Uterus (tissue), 4 donors: Measurements from ENCODE around the gene RASAL1. TPM values are rescaled to one million over a fixed set of nuclear protein-coding genes. Genes with fewer than 3 reads are reported as not detected.

Experiments used
- DNase-seq, 2 donors: peaks; one replicate each; pipeline ENCODE4 v3.0.0-alpha.2; 2019 to 2020
- H3K27ac ChIP-seq, 2 donors: fragments of 200-600 bp; sonication (generic); 1 replicate in 1 of 2; 2 replicates in 1 of 2; pipeline ENCODE4 v1.5.1; 2016 to 2018
- H3K27me3 ChIP-seq, 2 donors: fragments of 200-600 bp; sonication (generic); one replicate each; pipeline ENCODE4 v1.5.1; 2018 to 2019; ENCODE audit warnings: control low read depth in 1 of 2
- H3K36me3 ChIP-seq, 2 donors: fragments of 200-600 bp; sonication (generic); one replicate each; pipeline ENCODE4 v1.5.1; 2019; ENCODE audit warnings: control low read depth in 1 of 2
- H3K4me1 ChIP-seq, 2 donors: fragments of 200-600 bp; sonication (generic); one replicate each; pipeline ENCODE4 v1.5.1; 2018 to 2019; ENCODE audit warnings: control low read depth in 1 of 2
- H3K4me3 ChIP-seq, 2 donors: fragments of 200-600 bp; sonication (generic); 1 replicate in 1 of 2; 2 replicates in 1 of 2; pipeline ENCODE4 v1.5.1; 2018 to 2019; ENCODE audit warnings: mild to moderate bottlenecking in 1 of 2
- H3K9me3 ChIP-seq, 2 donors: fragments of 200-600 bp; sonication (generic); one replicate each; pipeline ENCODE4 v1.5.1; 2019; ENCODE audit warnings: control low read depth in 1 of 2
- POLR2A ChIP-seq, 2 donors: fragments of 450-650 bp; IDR thresholded peaks; one replicate each; pipeline ENCODE4 v1.6.1; 2016; ENCODE audit warnings: antibody characterized with exemption in 2 of 2, mild to moderate bottlenecking in 1 of 2, moderate library complexity in 1 of 2
- intact Hi-C: fragments of 100-400 bp; cut with DNase I; formaldehyde crosslinking; loops from one replicate; pipeline ENCODE4 v1.15.1; 2023; ENCODE audit warnings: low total_unique reads
- total RNA-seq, 4 donors: library from RNA; depleted of rRNA in 3 of 4; stranded (reverse); fragments of >200 nt in 3 of 4; gene quantifications; one replicate each; pipeline versions ENCODE4 v1.1.0 to v1.2.4, GENCODE V29; 2014 to 2023
- TF ChIP-seq, protein P1 (sequence below), 4 experiments: fragments of 200-600 bp in 2 of 4; fragments of 450-650 bp in 2 of 4; sonication (generic) in 2 of 4; IDR thresholded peaks; one replicate each; pipeline ENCODE4 v1.5.1; 2016 to 2019; ENCODE audit warnings: antibody characterized with exemption in 4 of 4, mild to moderate bottlenecking in 2 of 4, moderate library complexity in 1 of 4
- donor health status: DM: yes; HTN: yes; CAD: no.

The RASAL1 gene
- total RNA-seq, 4 donors from 2014 or later = 6.8 TPM; not detected in 3

GRCh38 chr12:113155060-113155459 is 19.5 kb upstream of the RASAL1 start:
- peaks cover 0 to 12% of the 10 kb centered on the region in 2 donors for H3K4me1 ChIP-seq
- TF ChIP-seq, protein P1, sequence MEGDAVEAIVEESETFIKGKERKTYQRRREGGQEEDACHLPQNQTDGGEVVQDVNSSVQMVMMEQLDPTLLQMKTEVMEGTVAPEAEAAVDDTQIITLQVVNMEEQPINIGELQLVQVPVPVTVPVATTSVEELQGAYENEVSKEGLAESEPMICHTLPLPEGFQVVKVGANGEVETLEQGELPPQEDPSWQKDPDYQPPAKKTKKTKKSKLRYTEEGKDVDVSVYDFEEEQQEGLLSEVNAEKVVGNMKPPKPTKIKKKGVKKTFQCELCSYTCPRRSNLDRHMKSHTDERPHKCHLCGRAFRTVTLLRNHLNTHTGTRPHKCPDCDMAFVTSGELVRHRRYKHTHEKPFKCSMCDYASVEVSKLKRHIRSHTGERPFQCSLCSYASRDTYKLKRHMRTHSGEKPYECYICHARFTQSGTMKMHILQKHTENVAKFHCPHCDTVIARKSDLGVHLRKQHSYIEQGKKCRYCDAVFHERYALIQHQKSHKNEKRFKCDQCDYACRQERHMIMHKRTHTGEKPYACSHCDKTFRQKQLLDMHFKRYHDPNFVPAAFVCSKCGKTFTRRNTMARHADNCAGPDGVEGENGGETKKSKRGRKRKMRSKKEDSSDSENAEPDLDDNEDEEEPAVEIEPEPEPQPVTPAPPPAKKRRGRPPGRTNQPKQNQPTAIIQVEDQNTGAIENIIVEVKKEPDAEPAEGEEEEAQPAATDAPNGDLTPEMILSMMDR (IDR thresholded peaks at IDR 0.05) = no peak
- TF ChIP-seq POLR2A (IDR thresholded peaks at IDR 0.05) = no peak
- H3K36me3 ChIP-seq = no peaks in the 10 kb centered on the region
- H3K9me3 ChIP-seq = no peaks in the 10 kb centered on the region
- peaks cover 8 to 13% of the 10 kb centered on the region in 2 donors for H3K27me3 ChIP-seq
- intact Hi-C loops = no loop called here
- no peak overlapping the region for H3K27ac ChIP-seq
- DNase-seq = no peak
- no peak overlapping the region for H3K4me3 ChIP-seq

DNA sequence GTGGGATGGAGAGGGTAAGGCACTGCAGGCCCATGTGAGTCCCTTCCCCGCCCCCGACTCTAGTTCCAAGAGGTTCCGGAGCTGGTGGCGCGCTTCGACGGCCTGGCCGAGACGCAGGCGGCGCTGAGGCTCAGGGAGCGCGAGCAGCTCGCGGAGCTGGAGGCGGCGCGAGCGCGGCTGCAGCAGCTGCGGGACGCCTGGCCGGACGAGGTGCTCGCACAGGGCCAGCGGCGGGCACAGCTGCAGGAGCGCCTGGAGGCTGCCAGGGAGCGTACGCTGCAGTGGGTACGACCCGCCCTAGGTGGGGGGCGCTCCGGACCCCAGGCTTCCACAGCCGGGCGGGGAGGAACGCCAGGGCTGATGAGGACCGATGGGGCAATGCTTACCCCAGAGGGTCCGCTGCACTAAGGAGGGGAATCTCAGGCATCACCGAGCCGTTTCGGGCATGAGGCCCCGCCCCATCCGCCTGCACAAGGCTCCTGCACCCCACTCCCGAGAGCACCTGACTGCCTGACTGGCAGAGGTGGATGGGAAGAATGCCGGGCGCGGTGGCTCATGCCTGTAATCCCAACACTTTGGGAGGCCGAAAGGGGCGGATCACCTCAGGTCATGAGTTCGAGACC is 18.9 kb upstream of the RASAL1 start:
- Histone ChIP-seq H3K4me1 (peaks cover 0 to 12% of the 10 kb centered on the region in 2 donors), H3K36me3 (no peaks in the 10 kb centered on the region), H3K9me3 (no peaks in the 10 kb centered on the region), H3K27ac (no peak overlapping the region), H3K27me3 (peaks cover 8 to 13% of the 10 kb centered on the region in 2 donors), H3K4me3 (no peak overlapping the region)
- TF ChIP-seq, protein P1 (IDR thresholded peaks at IDR 0.05) = no peak
- TF ChIP-seq POLR2A (IDR thresholded peaks at IDR 0.05) = no peak
- DNase-seq = no peak
- intact Hi-C loops = no loop called here

DNA sequence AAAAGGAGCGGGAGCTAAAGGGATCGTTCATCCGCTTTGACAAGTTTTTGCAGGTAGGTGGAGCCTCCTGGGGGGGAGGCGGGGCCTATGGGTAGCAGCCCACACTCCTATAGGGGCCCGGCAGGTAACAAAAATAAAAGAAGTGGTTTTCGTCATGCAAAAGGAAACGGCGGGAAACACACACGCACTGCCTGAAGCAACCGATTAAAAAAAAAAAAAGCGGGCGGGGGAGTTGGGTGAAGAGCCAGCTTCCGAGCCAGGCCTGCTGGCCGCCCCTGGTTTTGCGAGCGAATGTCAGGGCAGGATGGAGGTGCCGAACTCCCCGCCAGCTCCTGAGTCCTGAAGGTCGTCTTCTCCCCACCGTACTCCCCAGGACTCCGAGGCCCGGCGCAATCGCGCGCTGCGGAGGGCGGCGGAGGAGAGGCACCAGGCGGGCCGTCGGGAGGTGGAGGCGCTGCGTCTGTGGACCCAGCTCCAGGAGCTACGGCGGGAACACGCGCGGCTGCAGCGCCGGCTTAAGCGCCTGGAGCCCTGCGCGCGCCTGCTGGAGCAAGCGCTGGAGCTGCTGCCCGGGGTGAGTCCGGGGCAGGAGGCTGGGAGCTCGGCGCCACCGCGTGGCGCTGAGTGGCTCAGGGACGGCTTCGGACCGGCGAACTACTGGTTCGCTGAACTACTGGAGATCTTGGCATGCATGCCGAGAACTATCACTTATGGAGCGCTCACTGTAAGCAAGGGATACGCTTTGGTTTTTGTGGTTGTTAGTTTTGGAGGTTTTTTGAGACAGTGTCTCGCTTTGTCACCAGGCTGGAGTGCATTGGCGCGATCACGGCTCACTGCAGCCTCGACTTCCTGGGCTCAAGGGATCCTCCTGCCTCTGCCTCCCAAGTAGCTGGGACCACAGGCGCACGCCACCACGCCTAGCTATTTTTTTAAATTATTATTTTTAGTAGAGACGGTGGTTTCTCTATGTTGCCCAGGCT is 17.6 kb upstream of the RASAL1 start:
- peaks cover 8 to 13% of the 10 kb centered on the region in 2 donors for H3K27me3 ChIP-seq
- H3K4me1 ChIP-seq = peaks cover 0 to 12% of the 10 kb centered on the region in 2 donors
- H3K36me3 ChIP-seq = no peaks in the 10 kb centered on the region
- no peak overlapping the region for H3K27ac ChIP-seq
- peak overlapping the region; percentile 0 to 28 for H3K4me3 ChIP-seq
- no peaks in the 10 kb centered on the region for H3K9me3 ChIP-seq
- DNase-seq = peak in 1 of 2 donors; percentile 43
- intact Hi-C loops = no loop called here
- no peak for TF ChIP-seq POLR2A (IDR thresholded peaks at IDR 0.05)
- TF ChIP-seq, protein P1 (IDR thresholded peaks at IDR 0.05) = peak in 2 of 4 experiments; percentile 12 to 38

GRCh38 chr12:113152196-113152834 is 16.8 kb upstream of the RASAL1 start:
- no peak for TF ChIP-seq POLR2A (IDR thresholded peaks at IDR 0.05)
- TF ChIP-seq, protein P1 (IDR thresholded peaks at IDR 0.05) = no peak
- Histone ChIP-seq H3K27ac (no peak overlapping the region), H3K4me1 (peaks cover 0 to 12% of the 10 kb centered on the region in 2 donors), H3K36me3 (no peaks in the 10 kb centered on the region), H3K9me3 (no peaks in the 10 kb centered on the region), H3K27me3 (peaks cover 8 to 13% of the 10 kb centered on the region in 2 donors), H3K4me3 (peak overlapping the region in 1 of 2 donors; percentile 28)
- DNase-seq = no peak
- intact Hi-C loops = no loop called here
